GM21529 (cell line): ENCODE results near the gene ARMH4.

Experiments used
- ATAC-seq: cut with Tn5 transposase; IDR thresholded peaks from one replicate; pipeline ENCODE4 v1.9.1; 2021; ENCODE audit not compliant: unreplicated experiment

The ARMH4 gene

GRCh38 chr14:57970594-57970993, 181.4 kb downstream of the ARMH4 start:
- ATAC-seq = no peak

- ATAC-seq = no peak
Observed at GRCh38 chr14:57970175-57970574, 181.8 kb downstream of the ARMH4 start.

GRCh38 chr14:57963071-57963470, 188.9 kb downstream of the ARMH4 start:
- ATAC-seq = no peak

- ATAC-seq = no peak
Observed at GRCh38 chr14:57962325-57963035, 189.5 kb downstream of the ARMH4 start.

DNA sequence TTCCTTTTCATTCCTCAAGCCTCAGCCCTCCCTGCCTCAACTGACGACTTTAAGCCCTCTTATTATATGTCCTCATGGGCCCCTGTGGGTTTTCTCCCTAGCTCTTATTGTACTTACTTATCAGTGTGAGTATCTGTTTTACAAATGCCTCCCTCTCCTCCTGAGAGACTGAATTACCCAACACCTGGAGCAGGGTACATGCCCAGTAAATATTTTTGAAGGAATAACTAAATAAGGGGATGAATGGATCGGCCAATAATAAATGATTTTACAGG, 190.3 kb downstream of the ARMH4 start:
- no peak for ATAC-seq

GRCh38 chr14:57960946-57961785, 190.8 kb downstream of the ARMH4 start:
- ATAC-seq = no peak

DNA sequence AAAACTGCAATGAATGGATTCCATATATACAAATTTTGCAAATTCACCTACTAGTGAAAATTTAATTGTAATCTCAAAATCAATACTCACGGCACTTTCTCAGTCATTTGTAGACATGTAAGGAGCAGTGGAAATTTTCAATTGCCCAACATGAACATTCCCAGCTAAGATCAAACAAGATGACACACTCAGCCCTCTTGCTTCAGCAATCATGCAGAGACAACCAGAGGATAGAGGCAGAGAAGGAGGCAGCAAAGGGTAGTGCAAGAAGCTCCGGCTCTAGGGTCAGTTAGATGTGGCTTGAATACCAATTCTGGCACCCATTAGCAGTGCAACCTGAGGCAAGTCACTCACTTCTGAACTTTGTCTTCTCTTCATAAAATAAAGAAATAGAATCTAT, 194.6 kb downstream of the ARMH4 start:
- no peak for ATAC-seq
